HL-60 (cell line): ENCODE data around the gene TJP1.

Source experiments
- DNase-seq, 2 experiments: peaks; one replicate each; pipeline ENCODE4 v3.0.0-alpha.2; 2010 to 2020; ENCODE audit warnings: low read depth in 1 of 2, low spot score in 1 of 2
- H3K27ac ChIP-seq: fragments of 250-450 bp; sonication (Bioruptor Pico); replicated peaks from 2 replicates; pipeline ENCODE4 v1.5.1; 2020; ENCODE audit warnings: mild to moderate bottlenecking, moderate library complexity
- H3K27me3 ChIP-seq: fragments of 250-450 bp; sonication (Bioruptor Pico); 2 replicates; pipeline ENCODE4 v1.5.1; 2021; ENCODE audit warnings: mild to moderate bottlenecking, moderate library complexity; ENCODE audit not compliant: insufficient read depth, poor library complexity, severe bottlenecking
- H3K4me3 ChIP-seq: replicated peaks from 2 replicates; pipeline ENCODE4 v1.5.1; 2011; ENCODE audit warnings: mild to moderate bottlenecking, control low read depth, low read length; ENCODE audit not compliant: insufficient read depth
- GABPA ChIP-seq: IDR thresholded peaks from 2 replicates; pipeline ENCODE4 v1.6.1; 2012; ENCODE audit warnings: low read depth
- POLR2AphosphoS5 ChIP-seq: IDR thresholded peaks from 2 replicates; pipeline ENCODE4 v1.6.1; 2012; ENCODE audit warnings: low read depth
- SPI1 ChIP-seq: IDR thresholded peaks from 2 replicates; pipeline ENCODE4 v1.6.1; 2012; ENCODE audit warnings: low read depth, mild to moderate bottlenecking, borderline replicate concordance
- long read RNA-seq: library from polyadenylated mRNA; unstranded; transcript quantifications from one replicate; pipeline ENCODE4 v2.0.0, GENCODE V29; 2020
- TF ChIP-seq, protein P1 (sequence below): IDR thresholded peaks from one replicate; pipeline ENCODE4 v1.5.1; 2011; ENCODE audit warnings: low read length, control low read depth, inconsistent platforms; ENCODE audit not compliant: insufficient read depth
- TF ChIP-seq, protein P2 (sequence below): IDR thresholded peaks from 2 replicates; pipeline ENCODE4 v1.6.1; 2012; ENCODE audit warnings: low read depth; ENCODE audit not compliant: insufficient replicate concordance

The TJP1 gene
- long read RNA-seq, partial matches to known transcripts, result 0 of 1 reads
- long read RNA-seq, other reads (novel, unspliced or antisense), result 1 of 1 reads

DNA sequence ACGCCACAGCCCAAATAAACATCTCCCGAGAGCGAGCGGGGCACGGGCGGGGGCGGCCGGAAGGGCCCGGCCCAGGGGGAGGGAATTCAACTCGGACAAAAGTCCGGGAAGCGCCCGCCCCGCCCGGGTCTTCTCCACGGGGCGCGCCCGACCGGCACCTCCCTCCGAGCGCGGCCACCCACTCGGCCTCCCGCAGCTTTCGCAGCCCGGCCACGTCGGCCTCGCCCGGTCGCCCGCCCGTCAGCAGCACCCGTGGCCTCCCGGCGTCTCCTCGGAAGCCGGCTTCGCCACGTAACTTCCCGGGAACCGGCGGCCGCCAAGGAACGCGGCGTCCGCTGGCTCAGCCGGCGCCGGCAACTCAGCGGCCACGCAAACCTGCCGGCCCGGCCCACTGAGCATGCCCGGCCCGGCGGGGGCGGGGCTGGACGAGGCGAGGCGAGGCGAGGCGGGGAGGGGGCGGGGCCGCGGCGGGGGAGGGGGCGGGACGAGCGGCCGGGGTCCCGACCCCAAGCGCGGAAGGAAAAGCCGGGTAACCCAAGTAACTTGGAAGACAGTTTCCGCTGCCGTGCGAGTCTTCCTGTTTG, at the start of gene TJP1:
Gene TJP1 (minus strand): TSS at position 369 of the 584 bp plus-strand sequence. CDS start 440 bp downstream, outside the sequence.
- no peak within 1 kb of the TSS for H3K27ac ChIP-seq
- H3K27me3 ChIP-seq, result peaks cover 43% of the 10 kb centered on the region
- TF ChIP-seq, protein P1, sequence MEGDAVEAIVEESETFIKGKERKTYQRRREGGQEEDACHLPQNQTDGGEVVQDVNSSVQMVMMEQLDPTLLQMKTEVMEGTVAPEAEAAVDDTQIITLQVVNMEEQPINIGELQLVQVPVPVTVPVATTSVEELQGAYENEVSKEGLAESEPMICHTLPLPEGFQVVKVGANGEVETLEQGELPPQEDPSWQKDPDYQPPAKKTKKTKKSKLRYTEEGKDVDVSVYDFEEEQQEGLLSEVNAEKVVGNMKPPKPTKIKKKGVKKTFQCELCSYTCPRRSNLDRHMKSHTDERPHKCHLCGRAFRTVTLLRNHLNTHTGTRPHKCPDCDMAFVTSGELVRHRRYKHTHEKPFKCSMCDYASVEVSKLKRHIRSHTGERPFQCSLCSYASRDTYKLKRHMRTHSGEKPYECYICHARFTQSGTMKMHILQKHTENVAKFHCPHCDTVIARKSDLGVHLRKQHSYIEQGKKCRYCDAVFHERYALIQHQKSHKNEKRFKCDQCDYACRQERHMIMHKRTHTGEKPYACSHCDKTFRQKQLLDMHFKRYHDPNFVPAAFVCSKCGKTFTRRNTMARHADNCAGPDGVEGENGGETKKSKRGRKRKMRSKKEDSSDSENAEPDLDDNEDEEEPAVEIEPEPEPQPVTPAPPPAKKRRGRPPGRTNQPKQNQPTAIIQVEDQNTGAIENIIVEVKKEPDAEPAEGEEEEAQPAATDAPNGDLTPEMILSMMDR, result no peak
- TF ChIP-seq GABPA (no peak), POLR2AphosphoS5 (no peak), SPI1 (no peak)
- TF ChIP-seq, protein P2, sequence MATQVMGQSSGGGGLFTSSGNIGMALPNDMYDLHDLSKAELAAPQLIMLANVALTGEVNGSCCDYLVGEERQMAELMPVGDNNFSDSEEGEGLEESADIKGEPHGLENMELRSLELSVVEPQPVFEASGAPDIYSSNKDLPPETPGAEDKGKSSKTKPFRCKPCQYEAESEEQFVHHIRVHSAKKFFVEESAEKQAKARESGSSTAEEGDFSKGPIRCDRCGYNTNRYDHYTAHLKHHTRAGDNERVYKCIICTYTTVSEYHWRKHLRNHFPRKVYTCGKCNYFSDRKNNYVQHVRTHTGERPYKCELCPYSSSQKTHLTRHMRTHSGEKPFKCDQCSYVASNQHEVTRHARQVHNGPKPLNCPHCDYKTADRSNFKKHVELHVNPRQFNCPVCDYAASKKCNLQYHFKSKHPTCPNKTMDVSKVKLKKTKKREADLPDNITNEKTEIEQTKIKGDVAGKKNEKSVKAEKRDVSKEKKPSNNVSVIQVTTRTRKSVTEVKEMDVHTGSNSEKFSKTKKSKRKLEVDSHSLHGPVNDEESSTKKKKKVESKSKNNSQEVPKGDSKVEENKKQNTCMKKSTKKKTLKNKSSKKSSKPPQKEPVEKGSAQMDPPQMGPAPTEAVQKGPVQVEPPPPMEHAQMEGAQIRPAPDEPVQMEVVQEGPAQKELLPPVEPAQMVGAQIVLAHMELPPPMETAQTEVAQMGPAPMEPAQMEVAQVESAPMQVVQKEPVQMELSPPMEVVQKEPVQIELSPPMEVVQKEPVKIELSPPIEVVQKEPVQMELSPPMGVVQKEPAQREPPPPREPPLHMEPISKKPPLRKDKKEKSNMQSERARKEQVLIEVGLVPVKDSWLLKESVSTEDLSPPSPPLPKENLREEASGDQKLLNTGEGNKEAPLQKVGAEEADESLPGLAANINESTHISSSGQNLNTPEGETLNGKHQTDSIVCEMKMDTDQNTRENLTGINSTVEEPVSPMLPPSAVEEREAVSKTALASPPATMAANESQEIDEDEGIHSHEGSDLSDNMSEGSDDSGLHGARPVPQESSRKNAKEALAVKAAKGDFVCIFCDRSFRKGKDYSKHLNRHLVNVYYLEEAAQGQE, result no peak
- no peak for DNase-seq
- H3K4me3 ChIP-seq, result no peak within 1 kb of the TSS

DNA sequence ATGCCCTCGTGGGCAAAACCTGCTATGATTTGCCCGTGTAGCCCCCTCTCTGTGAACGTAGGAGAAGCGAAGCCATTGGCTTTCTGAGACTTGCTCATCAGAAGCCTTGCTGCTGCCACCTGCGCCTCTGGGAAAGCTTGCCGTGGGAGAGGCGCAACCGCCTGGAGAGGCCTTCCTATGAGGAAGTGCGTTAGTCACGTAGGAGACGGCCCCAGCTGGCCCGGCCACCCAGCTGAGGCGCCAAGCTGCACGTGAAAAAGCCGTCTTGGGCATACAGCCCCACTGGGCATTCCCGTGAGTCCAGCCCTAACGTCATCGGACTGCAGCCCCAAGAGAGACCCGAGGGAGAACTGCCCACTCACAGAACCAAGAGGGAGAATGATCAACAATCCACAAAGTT, 49.1 kb upstream of the TJP1 start:
- Histone ChIP-seq H3K27ac (no peak overlapping the region), H3K4me3 (no peak overlapping the region), H3K27me3 (no peaks in the 10 kb centered on the region)
- no peak for TF ChIP-seq GABPA
- DNase-seq, result no peak

DNA sequence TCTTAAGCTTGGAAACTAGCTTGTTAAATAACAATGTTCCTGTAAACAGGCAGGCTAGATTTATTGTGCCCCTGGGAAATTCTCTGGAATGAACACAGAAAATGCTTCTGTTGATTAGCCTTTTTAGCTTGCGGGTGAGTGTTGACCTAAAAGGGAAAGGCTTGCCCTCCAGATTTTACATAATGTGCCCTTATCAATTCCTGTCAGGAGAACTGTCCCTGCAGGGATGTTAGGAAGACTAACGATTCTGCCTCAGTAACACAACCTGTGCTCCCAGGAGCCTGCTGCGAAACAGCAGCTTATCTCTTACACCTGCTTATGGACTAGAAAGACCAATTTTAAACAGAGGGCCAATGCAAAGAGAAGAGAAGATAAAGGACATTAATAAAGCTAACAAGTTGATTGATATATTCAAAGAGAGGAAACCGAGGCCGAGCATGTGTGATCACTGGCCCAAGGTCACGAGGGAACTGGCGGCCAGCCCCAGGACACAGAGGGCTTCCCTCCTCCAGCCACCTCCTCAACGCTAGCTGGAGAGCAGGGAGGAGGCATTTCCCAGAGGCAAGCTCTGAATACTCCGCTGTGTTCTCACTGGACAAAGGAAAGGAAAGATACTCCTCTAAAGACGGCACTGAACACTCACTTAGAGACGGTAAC, 48.4 kb upstream of the TJP1 start:
- TF ChIP-seq POLR2AphosphoS5 (no peak), SPI1 (no peak), GABPA (no peak)
- TF ChIP-seq, protein P2, result no peak
- TF ChIP-seq, protein P1, result no peak
- H3K27me3 ChIP-seq, result no peaks in the 10 kb centered on the region
- DNase-seq, result no peak
- H3K27ac ChIP-seq, result no peak overlapping the region
- no peak overlapping the region for H3K4me3 ChIP-seq

DNA sequence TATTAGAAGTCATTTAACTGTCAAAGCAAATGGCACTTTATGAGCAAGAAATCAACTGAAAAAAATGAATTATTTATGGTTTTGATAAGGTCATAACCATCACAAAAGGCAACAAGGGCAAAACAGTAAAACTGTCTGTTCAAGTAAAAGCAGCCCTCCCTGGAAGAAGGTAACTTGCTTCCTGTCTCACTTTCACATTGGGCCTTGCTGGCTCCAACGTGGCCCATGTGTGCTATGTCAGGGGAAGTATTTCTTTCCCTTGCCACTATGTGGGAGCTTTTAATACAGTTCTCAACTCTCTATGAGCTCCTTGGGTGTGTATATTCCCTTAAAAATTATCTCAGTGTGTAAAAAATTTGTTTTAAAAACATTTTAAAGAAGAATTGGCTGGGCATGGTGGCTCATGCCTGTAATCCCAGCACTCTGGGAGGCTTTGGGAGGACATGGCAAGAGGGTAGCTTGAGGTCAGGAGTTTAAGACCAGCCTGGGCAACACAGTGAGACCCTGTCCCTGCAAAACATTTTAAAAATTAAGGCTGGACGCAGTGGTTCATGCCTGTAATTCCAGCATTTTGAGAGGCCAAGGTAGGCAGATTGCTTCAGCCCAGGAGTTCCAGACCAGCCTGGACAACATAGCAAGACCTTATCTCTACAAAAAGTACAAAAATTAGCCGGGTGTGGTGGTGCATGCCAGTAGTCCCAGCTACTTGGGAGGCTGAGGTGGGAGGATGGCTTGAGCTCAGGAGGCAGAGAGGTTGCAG, 45.2 kb upstream of the TJP1 start:
- TF ChIP-seq SPI1 (no peak), POLR2AphosphoS5 (no peak), GABPA (no peak)
- TF ChIP-seq, protein P2, result no peak
- TF ChIP-seq, protein P1, result no peak
- no peak overlapping the region for H3K4me3 ChIP-seq
- no peak overlapping the region for H3K27ac ChIP-seq
- H3K27me3 ChIP-seq, result no peaks in the 10 kb centered on the region
- DNase-seq, result no peak
